DMS114 treated with DMSO at 0.1 percent for 48 hours (cell line): ENCODE results near the gene LRRC37B.
"Not testable (repeated sequence)": the region's sequence is repeated elsewhere in the genome, so short reads cannot be mapped to it uniquely, and the experiment has no call there.

ENCODE experiments used
- DNase-seq: peaks from one replicate; lab custom pipeline; 2025; ENCODE audit not compliant: unreplicated experiment; lab: John Stamatoyannopoulos, UW

The LRRC37B gene

GRCh38 chr17:32041306-32041875, 34.2 kb downstream of the LRRC37B start:
- DNase-seq = not testable (repeated sequence)

DNA sequence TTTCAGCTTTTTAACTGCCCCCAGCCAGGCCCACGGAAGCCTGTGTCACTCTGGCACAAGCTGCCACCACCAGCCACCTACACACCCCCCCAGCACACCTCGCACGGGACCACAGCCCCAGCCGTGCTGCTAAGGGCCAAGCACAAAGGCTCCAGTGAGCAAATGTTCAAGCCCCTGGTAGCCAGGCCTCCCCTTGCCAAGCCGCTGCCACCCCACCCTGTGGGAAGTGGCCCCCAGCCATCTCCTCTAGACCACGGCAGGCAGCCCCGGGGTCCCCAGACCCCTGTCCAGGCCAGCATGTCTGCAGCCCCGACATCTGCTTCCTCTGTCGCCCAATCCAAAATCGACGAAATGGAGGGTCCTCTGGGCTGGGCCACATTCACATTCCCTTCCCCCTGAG, 35.1 kb downstream of the LRRC37B start:
- DNase-seq = not testable (repeated sequence)

DNA sequence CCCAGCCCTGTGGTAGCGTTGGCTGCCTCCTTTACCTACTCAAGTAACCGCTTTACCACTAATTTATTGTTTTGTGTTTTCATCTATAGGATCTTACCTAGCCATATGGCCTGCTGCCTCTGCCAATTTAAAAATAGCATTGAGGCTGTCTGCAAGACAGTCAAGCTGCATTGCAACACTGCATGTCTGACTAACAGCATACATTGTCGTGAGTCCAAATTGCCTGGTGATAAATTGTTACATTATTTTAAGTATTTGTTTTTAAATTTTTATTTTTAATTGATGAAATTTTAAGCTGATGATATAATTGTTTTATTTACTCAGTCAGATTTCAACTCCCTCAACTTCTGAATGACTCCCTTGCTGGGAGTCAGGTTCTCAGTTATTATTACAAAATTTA, 38.4 kb downstream of the LRRC37B start:
- DNase-seq = not testable (repeated sequence)

- not testable (repeated sequence) for DNase-seq
Observed at GRCh38 chr17:32047663-32048062, 40.5 kb downstream of the LRRC37B start.

- DNase-seq = not testable (repeated sequence)
Observed at GRCh38 chr17:32054985-32055384, 47.8 kb downstream of the LRRC37B start.

GRCh38 chr17:32055425-32055824, 48.2 kb downstream of the LRRC37B start:
- not testable (repeated sequence) for DNase-seq

- DNase-seq = not testable (repeated sequence)
Observed at GRCh38 chr17:32056500-32056899, 49.3 kb downstream of the LRRC37B start.

GRCh38 chr17:32057460-32058105, 50.4 kb downstream of the LRRC37B start:
- DNase-seq = not testable (repeated sequence)

- not testable (repeated sequence) for DNase-seq
Observed at GRCh38 chr17:32060695-32061094, 53.5 kb downstream of the LRRC37B start.

DNA sequence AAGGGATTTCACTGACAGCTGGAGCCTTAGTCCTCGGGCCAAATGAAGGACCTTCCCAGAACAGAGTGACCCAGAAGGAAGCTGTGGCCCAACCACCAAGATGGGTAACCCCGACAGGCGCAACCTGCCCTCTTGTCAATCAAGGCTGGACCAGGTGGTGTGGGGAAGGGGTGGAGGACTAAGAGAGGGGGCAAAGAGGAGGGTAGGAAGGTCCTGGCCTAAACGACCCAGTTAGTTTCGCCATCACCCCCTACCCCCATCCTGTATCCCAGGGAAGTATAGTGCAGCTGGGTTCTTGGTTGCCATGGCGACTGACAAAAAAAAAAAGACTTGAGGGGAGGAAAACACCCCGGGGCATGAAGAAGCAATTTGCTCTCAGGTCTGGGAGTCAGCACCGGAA, 54.7 kb downstream of the LRRC37B start:
- not testable (repeated sequence) for DNase-seq

DNA sequence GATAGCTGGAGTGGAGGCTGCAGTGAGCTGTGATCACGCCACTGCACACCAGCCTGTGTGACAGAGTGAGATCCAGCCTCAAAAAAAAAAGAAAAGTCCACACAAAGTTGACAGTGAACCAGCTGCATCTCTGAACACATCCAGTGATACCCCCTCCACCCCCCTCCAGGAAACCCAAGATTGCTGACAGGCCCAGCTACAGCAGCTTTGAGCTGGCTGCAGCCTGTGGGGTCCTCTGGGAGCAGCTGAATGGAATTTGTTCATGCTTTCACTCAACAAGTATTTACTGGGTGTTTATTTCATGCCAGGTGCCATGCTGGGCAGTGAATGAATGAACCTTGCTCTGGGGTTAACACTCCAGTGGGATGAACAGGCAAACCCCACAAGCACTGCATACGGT, 56.9 kb downstream of the LRRC37B start:
- DNase-seq = not testable (repeated sequence)

- DNase-seq = not testable (repeated sequence)
Observed at GRCh38 chr17:32066123-32066680, 59.0 kb downstream of the LRRC37B start.

- not testable (repeated sequence) for DNase-seq
Observed at GRCh38 chr17:32066863-32067642, 59.9 kb downstream of the LRRC37B start.

DNA sequence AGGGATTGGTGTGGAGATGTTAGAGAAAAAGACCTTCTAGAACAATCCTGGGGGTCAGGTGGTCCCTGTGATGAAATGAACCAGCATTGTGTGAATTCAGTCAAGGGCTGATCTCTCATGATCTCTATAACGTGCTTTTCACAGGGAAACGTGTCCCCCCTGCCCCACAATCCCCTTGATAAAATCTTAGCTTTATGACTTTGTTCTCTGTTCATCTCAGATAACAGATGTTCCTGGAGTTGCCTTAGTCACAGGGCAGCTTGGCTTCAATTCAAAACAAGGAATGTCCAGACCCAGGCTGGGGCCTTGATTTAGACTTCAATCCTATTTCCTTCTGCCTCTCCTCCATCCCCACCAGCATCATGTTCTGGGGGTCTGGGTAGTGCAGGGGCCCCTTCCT, 61.9 kb downstream of the LRRC37B start:
- DNase-seq = not testable (repeated sequence)

DNA sequence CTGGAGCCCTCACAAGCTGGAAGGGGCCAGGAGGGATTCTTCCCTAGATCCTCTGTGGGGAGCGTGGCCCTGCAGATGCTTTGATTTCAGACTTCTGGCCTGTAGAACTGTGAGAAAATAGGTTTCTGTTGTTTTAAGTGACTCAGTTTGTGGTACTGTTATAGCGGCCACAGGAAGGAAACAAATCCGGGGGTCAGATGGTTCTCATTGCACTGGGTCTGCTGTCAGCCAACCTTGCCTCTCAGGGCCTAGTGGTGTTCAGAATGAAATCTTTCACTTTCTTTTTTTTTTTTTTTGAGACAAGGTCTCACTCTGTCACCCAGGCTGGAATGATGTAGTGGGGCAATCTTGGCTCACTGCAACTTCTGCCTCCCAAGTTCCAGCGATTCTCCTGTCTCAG, 64.8 kb downstream of the LRRC37B start:
- not testable (repeated sequence) for DNase-seq

- DNase-seq = not testable (repeated sequence)
Observed at GRCh38 chr17:32073131-32073530, 65.9 kb downstream of the LRRC37B start.

DNA sequence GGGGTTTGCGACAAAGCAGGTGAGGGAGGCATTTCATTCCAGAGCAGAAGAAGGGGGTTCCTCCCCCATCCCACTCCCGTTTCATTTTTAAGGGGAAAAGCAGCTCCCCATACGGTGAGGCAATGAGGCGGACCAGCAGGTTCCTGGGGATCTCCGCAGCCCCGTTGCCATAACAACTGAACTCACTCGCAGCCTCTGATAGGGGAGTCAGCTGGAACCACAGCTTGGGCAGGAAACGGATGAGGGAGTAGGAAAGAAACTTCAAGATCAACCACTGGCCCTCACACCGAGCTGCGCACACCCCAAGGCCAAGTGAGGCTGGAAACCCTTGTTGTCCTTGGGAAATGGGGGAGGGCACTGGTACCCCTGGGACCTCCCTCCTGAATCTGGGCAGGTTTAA, 72.6 kb downstream of the LRRC37B start:
- DNase-seq = not testable (repeated sequence)

GRCh38 chr17:32083550-32083979, 76.4 kb downstream of the LRRC37B start:
- not testable (repeated sequence) for DNase-seq

DNA sequence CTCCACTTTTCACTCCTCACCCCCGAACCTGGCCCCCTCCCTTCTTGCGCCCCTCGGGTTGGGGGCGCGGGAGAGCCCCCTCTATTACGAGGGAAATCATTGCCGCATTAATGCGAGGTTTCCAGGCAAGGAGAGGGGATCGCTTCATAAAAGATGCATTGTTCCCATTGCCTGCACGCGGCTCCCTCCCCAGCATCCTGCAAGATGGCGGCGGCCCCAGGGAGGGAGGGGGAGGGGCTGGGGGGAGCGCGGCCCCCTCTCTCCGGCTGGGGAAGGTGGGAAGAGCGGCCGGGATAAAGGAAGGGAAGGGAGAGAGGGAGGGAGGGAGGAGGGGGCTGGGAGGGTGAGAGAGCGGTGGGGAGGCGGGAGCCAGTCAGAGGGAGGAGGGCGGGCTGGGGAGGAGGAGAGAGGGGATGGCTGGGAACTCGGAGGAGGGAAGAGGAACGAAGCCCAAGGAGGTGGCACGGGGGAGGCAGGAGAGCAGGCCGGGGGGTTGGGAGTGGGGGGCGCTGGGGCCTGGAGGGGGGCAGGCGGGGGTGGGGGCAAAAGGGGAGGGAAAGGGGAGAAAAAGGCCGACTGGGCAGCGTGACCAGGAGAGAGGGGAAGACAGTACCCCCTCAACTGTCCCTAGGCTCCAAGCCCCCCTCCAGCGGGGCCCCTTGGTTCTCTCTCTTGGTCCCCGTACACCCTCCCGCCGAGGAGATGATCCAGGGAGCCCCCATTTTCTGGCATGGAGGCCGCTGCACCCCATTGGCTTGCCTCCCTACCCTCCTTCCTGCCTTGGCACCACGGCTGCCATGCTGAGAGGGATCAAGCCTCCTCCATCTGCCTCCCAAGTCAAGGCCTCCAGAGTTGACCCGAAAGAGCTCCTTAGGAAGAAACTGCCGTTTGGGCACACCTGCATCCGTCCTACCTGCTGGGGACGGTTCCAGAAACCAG, 77.1 kb downstream of the LRRC37B start:
- not testable (repeated sequence) for DNase-seq
